Ramos (cell line): ENCODE measurements around the gene SLC39A2.
"Not testable (repeated sequence)": the region's sequence is repeated elsewhere in the genome, so short reads cannot be mapped to it uniquely, and the experiment has no call there.

Experiments used
- in situ Hi-C: fragments of 300-500 bp; cut with MboI; formaldehyde crosslinking; loops from one replicate; pipeline ENCODE4 v1.14.3; 2022; ENCODE audit warnings: low sequenced_read_pairs; ENCODE audit not compliant: unreplicated experiment

Gene SLC39A2

DNA sequence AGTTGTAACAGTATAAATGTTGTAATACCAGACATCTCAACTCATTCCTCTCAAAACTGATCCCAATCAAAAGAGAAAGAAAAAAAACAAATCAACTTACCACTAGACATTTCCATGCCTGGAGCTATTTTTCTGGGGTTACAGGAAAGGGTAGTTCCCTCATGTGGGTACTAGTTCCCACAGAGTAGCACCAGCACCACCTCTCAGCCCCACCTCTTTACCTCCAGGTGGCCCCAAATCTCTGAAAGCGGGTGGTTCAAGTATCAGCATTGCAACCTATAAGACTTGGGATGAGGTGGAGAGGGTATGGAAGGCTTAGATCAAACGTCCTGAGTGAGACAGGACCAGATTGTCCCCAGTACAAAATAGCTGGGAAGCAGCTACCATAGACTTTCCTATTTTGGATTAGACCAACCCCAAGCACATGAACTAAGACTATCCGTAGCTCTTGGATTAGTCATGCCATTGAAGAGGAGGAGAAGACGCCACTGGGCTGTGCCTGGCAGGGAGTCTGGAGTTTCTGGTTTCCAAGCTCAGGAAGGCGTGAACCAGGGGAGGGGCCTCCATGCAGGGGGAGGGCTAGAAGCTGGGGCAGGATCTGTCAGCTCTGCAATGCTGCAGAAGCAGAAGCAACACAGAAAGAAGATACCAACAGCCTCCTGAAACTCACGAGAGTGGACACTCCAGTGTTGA lies at the start of gene SLC39A2:
Gene SLC39A2, plus strand, starts transcription at position 620 of the 693 bp plus-strand sequence. CDS start 154 bp downstream, outside the sequence.
- in situ Hi-C loops: no loop called here

DNA sequence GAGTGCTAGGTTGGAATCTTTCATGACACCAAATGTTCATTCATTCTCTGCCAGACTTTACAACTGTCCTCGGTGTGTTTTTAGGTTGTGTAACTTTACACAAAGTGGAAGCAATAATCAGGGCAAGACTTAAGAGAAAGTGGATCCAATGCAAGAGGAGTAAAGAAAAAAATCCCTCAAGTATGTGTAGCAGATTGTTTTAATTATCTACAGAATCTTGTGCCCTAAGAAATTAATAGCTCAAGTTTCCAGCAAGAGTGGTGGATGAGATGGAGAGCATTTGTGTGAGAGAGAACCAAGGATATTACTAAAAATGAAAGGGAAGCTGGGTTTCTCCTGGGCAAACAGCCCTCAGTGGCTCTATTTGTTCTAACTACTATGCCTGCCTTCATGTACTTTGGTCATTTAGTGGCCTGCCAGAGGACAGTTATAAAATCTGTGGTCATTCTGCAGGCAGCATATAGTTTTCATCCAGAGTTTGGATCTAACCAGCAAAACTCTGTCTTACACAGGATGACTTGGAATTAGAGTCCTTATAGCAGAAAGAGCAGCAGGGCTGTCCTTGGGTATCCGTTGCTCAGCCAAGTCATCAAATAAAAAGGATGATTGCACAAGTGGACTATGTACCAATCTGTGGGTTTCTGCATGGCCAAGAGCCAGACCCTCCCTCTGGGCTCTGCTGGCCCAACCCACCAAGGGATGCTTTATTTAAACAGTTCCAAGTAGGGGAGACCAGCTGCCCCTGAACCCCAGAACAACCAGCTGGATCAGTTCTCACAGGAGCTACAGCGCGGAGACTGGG lies 44.2 kb upstream of the SLC39A2 start, which contains the start of gene RNASE2:
Gene RNASE2, plus strand, starts transcription at position 752 of the 802 bp plus-strand sequence. CDS start 285 bp downstream, outside the sequence.
- in situ Hi-C loops: not testable (repeated sequence)

DNA sequence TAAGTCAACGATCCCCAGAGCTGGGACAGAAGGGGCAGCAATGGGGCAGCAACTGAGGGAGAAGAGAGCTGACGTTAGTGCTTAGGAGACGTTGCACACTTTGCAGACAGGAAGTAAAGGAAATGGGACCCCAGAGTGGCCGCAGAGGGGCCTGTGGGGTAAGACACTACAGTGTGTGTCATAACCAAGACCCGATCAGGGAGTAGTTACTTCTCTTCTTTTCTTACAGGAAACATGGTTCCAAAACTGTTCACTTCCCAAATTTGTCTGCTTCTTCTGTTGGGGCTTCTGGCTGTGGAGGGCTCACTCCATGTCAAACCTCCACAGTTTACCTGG lies 43.6 kb upstream of the SLC39A2 start:
- in situ Hi-C loops: not testable (repeated sequence)

DNA sequence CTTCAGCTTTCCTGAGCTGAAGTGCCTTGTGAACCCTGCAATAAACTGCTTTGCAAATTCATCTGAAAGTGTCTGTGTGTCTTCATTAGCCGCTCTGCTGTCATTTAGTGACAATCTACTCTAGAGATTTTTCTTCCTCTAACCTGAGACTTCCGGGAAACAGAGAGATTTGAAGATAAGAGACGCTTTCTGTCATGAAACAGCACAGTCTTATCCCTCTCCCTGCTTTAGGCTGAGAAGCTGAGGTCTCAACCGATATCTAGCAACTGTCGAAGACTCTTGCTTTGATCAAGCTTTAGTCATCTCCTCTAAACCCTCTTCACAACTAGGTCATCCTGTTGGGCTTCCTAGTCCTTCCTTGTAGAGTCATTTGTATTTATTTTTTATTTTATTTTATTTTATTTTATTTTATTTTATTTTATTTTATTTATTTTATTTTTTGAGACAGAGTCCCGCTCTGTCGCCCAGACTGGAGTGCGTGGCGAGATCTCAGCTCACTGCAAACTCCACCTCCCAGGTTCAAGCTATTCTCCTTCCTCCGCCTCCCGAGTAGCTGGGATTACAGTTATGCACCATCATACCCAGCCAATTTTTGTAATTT lies 42.6 kb upstream of the SLC39A2 start:
- in situ Hi-C loops: no loop called here

GRCh38 chr14:20958946-20959345 lies 40.1 kb upstream of the SLC39A2 start:
- in situ Hi-C loops: not testable (repeated sequence)

DNA sequence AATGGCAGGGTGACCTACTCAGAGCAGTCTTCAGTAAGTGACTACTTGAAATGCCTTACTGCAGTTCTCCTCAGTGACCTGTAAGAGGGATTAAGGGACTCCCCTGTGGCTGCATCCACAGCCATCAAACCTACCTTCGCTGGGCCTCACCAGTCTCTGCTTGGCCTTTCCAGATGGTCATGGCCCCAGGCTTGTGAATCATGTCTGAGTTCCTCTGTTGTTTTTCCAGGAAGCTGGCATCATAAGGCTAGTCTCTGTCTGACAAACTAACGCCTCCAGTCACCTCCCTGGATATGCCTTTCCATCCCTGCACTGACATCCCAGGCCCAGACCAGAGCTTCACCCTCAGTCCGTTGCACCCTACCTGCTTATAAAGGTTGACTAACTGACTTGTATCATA lies 29.8 kb upstream of the SLC39A2 start:
- in situ Hi-C loops: loop anchor here (5.0 kb wide), 1 partner anchor 112 kb away; no protein-coding TSS in a partner anchor

GRCh38 chr14:20970647-20970982 lies 28.5 kb upstream of the SLC39A2 start:
- in situ Hi-C loops: no loop called here

DNA sequence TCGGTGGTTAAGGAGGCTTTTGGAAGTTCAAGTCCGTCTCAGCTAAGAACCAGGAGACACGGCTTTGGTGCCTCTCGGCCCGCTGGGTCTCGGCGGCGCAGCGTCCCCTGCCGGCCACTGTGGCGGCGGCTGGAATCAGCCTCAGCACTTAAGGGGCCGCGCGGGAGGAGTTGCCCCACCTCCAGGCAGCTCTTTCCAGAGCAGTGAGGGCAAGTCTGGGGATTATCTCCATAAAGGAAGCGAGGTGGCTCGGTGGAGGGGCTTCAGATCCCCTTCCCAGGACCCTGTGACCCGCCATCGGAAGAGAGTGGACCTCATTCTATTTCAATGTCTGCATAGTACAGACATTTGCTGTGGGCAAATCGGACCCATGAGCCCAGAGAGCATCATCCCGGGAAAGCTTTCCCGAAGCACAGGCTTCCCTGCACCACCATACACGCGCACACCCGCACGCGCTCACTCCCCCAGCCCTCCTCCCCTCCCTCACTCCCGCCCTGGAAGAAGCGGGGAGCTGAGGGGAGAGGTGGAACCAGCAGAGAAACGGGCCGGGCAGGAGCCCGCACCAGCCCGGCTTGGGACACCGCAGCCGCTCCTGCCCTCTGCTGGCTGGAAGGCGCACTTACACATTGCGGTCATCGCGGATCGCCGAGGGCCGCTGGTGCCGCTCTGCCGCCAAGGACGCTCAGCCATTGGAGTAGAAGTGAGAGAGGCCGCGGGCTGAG lies 27.9 kb upstream of the SLC39A2 start:
- in situ Hi-C loops: no loop called here

GRCh38 chr14:20971705-20972021 lies 27.4 kb upstream of the SLC39A2 start:
- in situ Hi-C loops: no loop called here

DNA sequence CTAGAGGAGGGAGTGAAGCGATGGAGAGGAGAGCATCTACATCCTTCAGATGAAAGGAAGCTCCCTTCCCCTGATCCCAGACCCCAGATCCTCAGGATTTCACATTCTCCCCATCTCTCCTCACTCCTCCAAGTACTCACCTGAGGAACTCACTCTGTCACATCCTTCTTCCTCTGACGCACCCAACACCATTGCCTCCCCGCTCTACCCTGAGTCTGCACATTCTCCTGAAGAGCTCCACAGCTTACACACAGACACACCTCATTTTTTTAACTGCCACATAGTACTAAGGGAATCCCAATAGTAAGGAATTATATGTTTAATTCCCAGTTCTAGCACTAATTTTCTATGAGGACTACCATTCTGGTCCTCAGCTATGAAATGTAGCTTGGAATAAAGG lies 25.6 kb upstream of the SLC39A2 start:
- in situ Hi-C loops: no loop called here

DNA sequence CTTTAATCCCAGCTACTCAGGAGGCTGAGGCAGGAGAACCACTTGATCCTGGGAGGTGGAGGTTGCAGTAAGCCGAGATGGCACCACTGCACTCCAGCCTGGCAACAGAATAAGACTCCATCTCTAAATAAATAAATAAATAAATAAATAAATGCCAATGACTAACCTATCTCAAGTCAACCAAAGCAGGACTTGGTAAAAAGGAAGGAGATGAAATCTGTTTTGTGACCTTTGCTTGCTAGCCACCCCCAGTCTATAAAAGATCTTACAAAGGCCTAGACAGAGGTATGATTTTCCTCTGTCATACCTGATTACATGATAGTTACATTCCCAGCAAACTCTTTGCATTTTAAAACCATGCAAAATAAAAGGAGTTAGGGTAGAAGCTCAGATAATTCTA lies 22.8 kb upstream of the SLC39A2 start:
- in situ Hi-C loops: no loop called here

DNA sequence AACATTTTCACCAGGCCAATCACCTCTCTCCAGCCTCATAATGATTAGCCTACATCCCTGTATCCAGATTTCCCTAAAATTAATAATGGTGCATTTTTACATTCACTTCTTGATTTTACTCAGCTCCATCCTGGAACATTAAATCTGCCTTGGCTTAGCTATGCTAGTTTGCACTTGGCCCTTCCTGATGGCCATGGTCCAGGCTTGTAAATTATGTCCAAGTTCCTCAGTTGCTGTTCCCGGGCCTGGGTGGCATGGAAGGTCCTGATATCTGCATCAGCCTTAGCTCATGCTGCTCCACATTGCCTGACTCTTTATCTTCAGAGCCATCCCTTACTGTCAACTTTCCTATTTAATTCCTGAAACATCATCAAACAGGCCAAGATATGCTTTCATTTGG lies 20.4 kb upstream of the SLC39A2 start:
- in situ Hi-C loops: no loop called here

DNA sequence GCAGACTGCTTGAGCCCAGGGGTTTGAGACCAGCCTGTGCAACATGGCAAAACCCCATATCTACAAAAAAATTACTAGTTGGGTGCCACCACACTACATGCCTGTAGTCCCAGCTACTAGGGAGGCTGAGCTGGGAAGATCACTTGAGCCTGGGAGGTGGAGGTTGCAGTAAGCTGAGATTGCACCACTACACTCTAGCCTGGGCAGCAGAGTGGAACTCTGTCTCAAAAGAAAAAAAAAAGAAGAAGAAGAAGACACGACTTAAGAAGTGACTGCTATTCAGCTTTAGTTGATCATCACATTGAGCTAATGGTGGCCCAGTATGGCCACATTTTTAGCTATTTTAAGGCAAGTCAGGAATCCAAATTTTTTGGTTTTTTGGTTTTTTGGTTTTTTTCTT lies 18.2 kb upstream of the SLC39A2 start:
- in situ Hi-C loops: no loop called here

- in situ Hi-C loops: no loop called here
Observed at GRCh38 chr14:20982646-20983369, 16.3 kb upstream of the SLC39A2 start.

DNA sequence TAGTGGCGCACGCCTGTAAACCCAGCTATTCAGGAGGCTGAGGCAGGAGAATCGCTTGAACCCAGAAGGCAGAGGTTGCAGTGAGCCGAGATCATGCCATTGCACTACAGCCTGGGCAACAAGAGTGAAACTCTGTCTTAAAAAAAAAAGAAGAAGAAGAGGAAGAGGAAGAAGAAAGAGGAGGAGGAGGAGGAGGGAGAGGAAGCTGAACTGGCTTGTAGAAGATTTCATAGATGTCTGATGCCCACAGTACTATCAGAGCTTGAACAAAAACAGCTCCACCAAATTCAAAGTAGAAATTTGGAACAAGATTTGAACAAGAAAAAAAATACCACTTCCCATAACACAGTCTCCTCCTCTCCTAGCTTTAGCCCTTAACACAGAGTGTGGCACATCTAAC lies 13.4 kb upstream of the SLC39A2 start:
- in situ Hi-C loops: not testable (repeated sequence)

GRCh38 chr14:20986811-20987210 lies 12.3 kb upstream of the SLC39A2 start:
- in situ Hi-C loops: no loop called here

- in situ Hi-C loops: no loop called here
Observed at GRCh38 chr14:20988717-20989470, 10.2 kb upstream of the SLC39A2 start.

DNA sequence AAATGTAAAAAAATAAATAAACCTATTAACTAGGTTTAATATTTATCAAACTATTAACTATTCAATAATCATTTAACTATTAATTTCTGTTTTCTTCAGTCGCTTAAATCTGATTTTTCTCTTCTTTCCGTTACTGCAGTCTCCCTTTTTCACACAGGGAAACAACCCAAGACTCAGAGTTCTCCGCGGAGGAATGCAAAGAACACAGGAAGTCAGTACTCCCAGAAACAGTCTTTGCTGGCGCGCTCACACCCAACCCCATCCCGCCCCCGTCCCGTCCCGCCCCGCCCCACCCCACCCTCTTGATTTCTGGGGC lies 9.7 kb upstream of the SLC39A2 start:
- in situ Hi-C loops: no loop called here

GRCh38 chr14:20989787-20990600 lies 9.1 kb upstream of the SLC39A2 start, which contains the start of gene METTL17:
TSS of gene METTL17 (plus strand) at chr14:20989980. CDS start at chr14:20990003, 23 bp downstream.
- in situ Hi-C loops: no loop called here
